Keratinocyte (primary cell): ENCODE data around the gene MGRN1. TPM values are rescaled to one million over a fixed set of nuclear protein-coding genes. Genes with fewer than 3 reads are reported as not detected.

ENCODE experiments used
- DNase-seq: peaks from one replicate; pipeline ENCODE4 v3.0.0-alpha.2; 2011; ENCODE audit warnings: low read depth, missing footprints, low spot score
- FAIRE-seq: peaks from 2 replicates; lab custom pipeline; 2011; peaks lifted over from hg19 to GRCh38; lab: Jason Lieb, UNC
- H2AFZ ChIP-seq: 2 replicates; pipeline ENCODE4 v1.6.0; 2012; ENCODE audit warnings: low read length, control low read depth, inconsistent platforms; ENCODE audit not compliant: control insufficient read depth
- H3K27ac ChIP-seq: 2 replicates; pipeline ENCODE4 v1.5.1; 2011; ENCODE audit warnings: low read length; ENCODE audit not compliant: control insufficient read depth, insufficient read depth
- H3K27me3 ChIP-seq: 3 replicates; pipeline ENCODE4 v1.6.0; 2011; ENCODE audit warnings: low read length; ENCODE audit not compliant: control insufficient read depth, insufficient read depth; ENCODE audit errors: extremely low read depth
- H3K36me3 ChIP-seq, 2 experiments: 2 replicates in 1 of 2; 3 replicates in 1 of 2; pipeline ENCODE4 v1.5.1; 2011; ENCODE audit warnings: low read length in 2 of 2, mild to moderate bottlenecking in 1 of 2; ENCODE audit not compliant: control insufficient read depth in 2 of 2, insufficient read depth in 2 of 2; ENCODE audit errors: extremely low read depth in 1 of 2
- H3K4me1 ChIP-seq: 3 replicates; pipeline ENCODE4 v1.5.1; 2011; ENCODE audit warnings: low read length; ENCODE audit not compliant: control insufficient read depth, insufficient read depth; ENCODE audit errors: extremely low read depth
- H3K4me2 ChIP-seq: 3 replicates; pipeline ENCODE4 v1.6.0; 2011; ENCODE audit warnings: low read depth, low read length; ENCODE audit not compliant: control insufficient read depth, insufficient read depth; ENCODE audit errors: extremely low read depth
- H3K4me3 ChIP-seq, 3 experiments: fragments of 200-600 bp in 1 of 3; sonication (generic) in 1 of 3; 2 replicates in 2 of 3; 3 replicates in 1 of 3; pipeline ENCODE4 v1.5.1; 2011 to 2016; ENCODE audit warnings: low read length in 3 of 3, mild to moderate bottlenecking in 3 of 3, control low read depth in 2 of 3, inconsistent platforms in 1 of 3, low read depth in 1 of 3, mixed read lengths in 1 of 3, mixed run types in 1 of 3, moderate library complexity in 1 of 3; ENCODE audit not compliant: control insufficient read depth in 2 of 3, insufficient read depth in 2 of 3; ENCODE audit errors: extremely low read depth in 1 of 3
- H3K79me2 ChIP-seq: 2 replicates; pipeline ENCODE4 v1.6.0; 2012; ENCODE audit warnings: low read length; ENCODE audit not compliant: control insufficient read depth, insufficient read depth
- H3K9ac ChIP-seq: 3 replicates; pipeline ENCODE4 v1.6.0; 2011; ENCODE audit warnings: low read length; ENCODE audit not compliant: control insufficient read depth, insufficient read depth; ENCODE audit errors: extremely low read depth
- H3K9me1 ChIP-seq: 3 replicates; pipeline ENCODE4 v1.6.0; 2011; ENCODE audit warnings: low read length; ENCODE audit not compliant: control insufficient read depth, insufficient read depth; ENCODE audit errors: extremely low read depth
- H3K9me3 ChIP-seq: 2 replicates; pipeline ENCODE4 v1.5.1; 2012; ENCODE audit warnings: low read depth, low read length; ENCODE audit not compliant: control insufficient read depth
- H4K20me1 ChIP-seq: 3 replicates; pipeline ENCODE4 v1.6.0; 2011; ENCODE audit warnings: low read length; ENCODE audit not compliant: control insufficient read depth, insufficient read depth; ENCODE audit errors: extremely low read depth
- CTCF ChIP-seq, 3 experiments: IDR thresholded peaks in 1 of 3; conservative IDR thresholded peaks in 1 of 3; optimal IDR thresholded peaks in 1 of 3; 2 replicates in 2 of 3; 3 replicates in 1 of 3; pipeline versions ENCODE3 to v1.5.1; 2011; ENCODE audit warnings: low read length in 3 of 3, mild to moderate bottlenecking in 3 of 3, moderate library complexity in 2 of 3, control low read depth in 1 of 3, inconsistent platforms in 1 of 3; ENCODE audit not compliant: insufficient read depth in 2 of 3; ENCODE audit errors: extremely low read depth in 1 of 3
- EZH2 ChIP-seq: IDR thresholded peaks from one replicate; pipeline ENCODE4 v1.6.1; 2012; ENCODE audit warnings: inconsistent platforms, mild to moderate bottlenecking, low read length, moderate library complexity
- dilution Hi-C: fragments of 300-500 bp; cut with MboI; formaldehyde crosslinking; loops from one replicate; pipeline ENCODE4 v1.7.0; 2020; ENCODE audit warnings: low sequenced_read_pairs; ENCODE audit not compliant: extremely low pct_ligation_motif_present
- polyA plus RNA-seq, 5 experiments: library from polyadenylated mRNA; depleted of rRNA in 3 of 5; stranded (reverse) in 3 of 5; stranded (forward) in 1 of 5; unstranded in 1 of 5; fragments of >200 nt; gene quantifications; 1 replicate in 1 of 5; 2 replicates in 3 of 5; 3 replicates in 1 of 5; pipeline versions ENCODE4 v1.2.1 to v1.2.3, GENCODE V29; 2011 to 2012; ENCODE audit warnings: missing spikeins in 2 of 5, low read depth in 1 of 5, low replicate concordance in 1 of 5

MGRN1 gene
- polyA plus RNA-seq, 1 donor (not counting 4 experiments of a cell fraction or from before 2014, with no cell fraction given): 1.9 TPM

- TF ChIP-seq CTCF (optimal IDR thresholded peaks at IDR 0.05 in 1 of 3, IDR thresholded peaks at IDR 0.05 in 1 of 3, conservative IDR thresholded peaks at IDR 0.05 in 1 of 3; ENCODE audit: extremely low read depth in 1 of 3, insufficient read depth in 2 of 3, low read length in 3 of 3) (no peak), EZH2 (no peak)
- Histone ChIP-seq H3K79me2 (no peaks in the 10 kb centered on the region), H3K4me3 (no peak overlapping the region), H2AFZ (no peak overlapping the region), H3K27ac (no peak overlapping the region), H3K9me1 (no peaks in the 10 kb centered on the region), H3K4me1 (peaks cover 1% of the 10 kb centered on the region), H3K9me3 (peaks cover 2% of the 10 kb centered on the region), H3K27me3 (no peaks in the 10 kb centered on the region), H4K20me1 (no peaks in the 10 kb centered on the region), H3K9ac (no peak overlapping the region), H3K36me3 (no peaks in the 10 kb centered on the region), H3K4me2 (no peak overlapping the region)
- dilution Hi-C loops: no loop called here
- no peak for FAIRE-seq
- no peak for DNase-seq
These were observed 32.7 kb upstream of the MGRN1 start for GRCh38 chr16:4591706-4592470.

GRCh38 chr16:4593086-4593485 lies 31.5 kb upstream of the MGRN1 start:
- Histone ChIP-seq H3K9me1 (no peaks in the 10 kb centered on the region), H3K9me3 (no peaks in the 10 kb centered on the region), H3K79me2 (no peaks in the 10 kb centered on the region), H3K27me3 (no peaks in the 10 kb centered on the region), H3K36me3 (no peaks in the 10 kb centered on the region), H3K4me3 (no peak overlapping the region), H2AFZ (no peak overlapping the region), H4K20me1 (no peaks in the 10 kb centered on the region), H3K27ac (no peak overlapping the region), H3K9ac (no peak overlapping the region), H3K4me2 (no peak overlapping the region), H3K4me1 (peaks cover 9% of the 10 kb centered on the region)
- TF ChIP-seq CTCF (optimal IDR thresholded peaks at IDR 0.05 in 1 of 3, IDR thresholded peaks at IDR 0.05 in 1 of 3, conservative IDR thresholded peaks at IDR 0.05 in 1 of 3; ENCODE audit: extremely low read depth in 1 of 3, insufficient read depth in 2 of 3, low read length in 3 of 3) (no peak), EZH2 (no peak)
- FAIRE-seq (no peak), DNase-seq (no peak)
- dilution Hi-C loops: no loop called here
